Calu3 (cell line): ENCODE data around the gene PDE4B. TPM values are rescaled to one million over a fixed set of nuclear protein-coding genes. Genes with fewer than 3 reads are reported as not detected.

Experiments
- BruUV-seq: library from RNA; stranded (reverse); fragments of 400-500 nt; replicated peaks from 2 replicates; lab custom pipeline; 2021; lab: Mats Ljungman, UMichigan
- CTCF ChIA-PET: fragments of 300-600 bp; sonication (Branson Sonifier 250); formaldehyde crosslinking; loops from one replicate; lab custom pipeline; 2022; ENCODE audit warnings: antibody characterized with exemption; lab: Charles Lee
- DNase-seq: peaks from one replicate; pipeline ENCODE4 v3.0.0; 2022
- H3K27ac Mint-ChIP-seq: one replicate; pipeline ENCODE4 v1.8.0; 2022; ENCODE audit warnings: mixed read lengths; ENCODE audit not compliant: unreplicated experiment
- H3K27me3 Mint-ChIP-seq: one replicate; pipeline ENCODE4 v1.8.0; 2022; ENCODE audit warnings: mixed read lengths; ENCODE audit not compliant: unreplicated experiment
- H3K36me3 Mint-ChIP-seq: one replicate; pipeline ENCODE4 v1.8.0; 2022; ENCODE audit warnings: mild to moderate bottlenecking, moderate library complexity, mixed read lengths; ENCODE audit not compliant: insufficient read depth, unreplicated experiment
- H3K4me1 Mint-ChIP-seq: one replicate; pipeline ENCODE4 v1.8.0; 2022; ENCODE audit warnings: mild to moderate bottlenecking, low read depth, mixed read lengths; ENCODE audit not compliant: unreplicated experiment
- H3K4me3 Mint-ChIP-seq: one replicate; pipeline ENCODE4 v1.8.0; 2022; ENCODE audit warnings: mild to moderate bottlenecking, low read depth, moderate library complexity, mixed read lengths; ENCODE audit not compliant: unreplicated experiment
- H3K9me3 Mint-ChIP-seq: one replicate; pipeline ENCODE4 v1.8.0; 2022; ENCODE audit warnings: low read depth, mixed read lengths; ENCODE audit not compliant: unreplicated experiment
- intact Hi-C: fragments of 100-400 bp; cut with micrococcal nuclease; formaldehyde crosslinking; loops from one replicate; pipeline ENCODE4 v1.10.0; 2022; ENCODE audit not compliant: unreplicated experiment
- total RNA-seq: library from RNA; stranded (reverse); gene quantifications from 2 replicates; pipeline ENCODE4 v1.2.3, GENCODE V29; 2022
- TF ChIP-seq, protein P1 (sequence below): fragments of 200-600 bp; IDR thresholded peaks from one replicate; pipeline ENCODE4 v1.8.0; 2022; ENCODE audit warnings: antibody characterized with exemption; ENCODE audit not compliant: unreplicated experiment

Gene PDE4B
- total RNA-seq, 1 experiment from 2014 or later, result 2.9 TPM

DNA sequence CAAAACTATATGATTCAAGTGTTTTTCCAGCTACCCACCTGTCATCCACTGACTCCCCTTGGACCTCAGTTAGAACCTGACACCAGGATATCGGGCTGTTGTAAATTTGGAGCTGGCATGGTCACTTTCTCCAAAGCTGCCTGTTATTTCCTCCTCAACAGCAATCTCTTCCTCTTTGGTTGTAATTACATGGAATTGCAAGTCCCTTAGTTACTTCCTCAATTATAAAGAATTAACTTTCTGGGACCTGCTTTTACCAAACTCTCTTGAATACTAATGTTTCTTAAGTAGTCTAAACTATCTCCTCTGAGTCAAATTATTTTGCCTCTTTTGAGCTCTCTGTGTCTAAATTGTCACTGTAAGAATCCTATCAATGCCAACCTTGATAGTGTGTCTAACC lies 590.9 kb downstream of the PDE4B start:
- Mint-ChIP-seq H3K9me3 (peaks cover 5% of the 10 kb centered on the region), H3K27me3 (no peaks in the 10 kb centered on the region), H3K4me3 (no peak overlapping the region), H3K36me3 (no peaks in the 10 kb centered on the region), H3K4me1 (peaks cover 9% of the 10 kb centered on the region), H3K27ac (no peak overlapping the region)
- CTCF ChIA-PET, result no interaction called here
- TF ChIP-seq, protein P1, sequence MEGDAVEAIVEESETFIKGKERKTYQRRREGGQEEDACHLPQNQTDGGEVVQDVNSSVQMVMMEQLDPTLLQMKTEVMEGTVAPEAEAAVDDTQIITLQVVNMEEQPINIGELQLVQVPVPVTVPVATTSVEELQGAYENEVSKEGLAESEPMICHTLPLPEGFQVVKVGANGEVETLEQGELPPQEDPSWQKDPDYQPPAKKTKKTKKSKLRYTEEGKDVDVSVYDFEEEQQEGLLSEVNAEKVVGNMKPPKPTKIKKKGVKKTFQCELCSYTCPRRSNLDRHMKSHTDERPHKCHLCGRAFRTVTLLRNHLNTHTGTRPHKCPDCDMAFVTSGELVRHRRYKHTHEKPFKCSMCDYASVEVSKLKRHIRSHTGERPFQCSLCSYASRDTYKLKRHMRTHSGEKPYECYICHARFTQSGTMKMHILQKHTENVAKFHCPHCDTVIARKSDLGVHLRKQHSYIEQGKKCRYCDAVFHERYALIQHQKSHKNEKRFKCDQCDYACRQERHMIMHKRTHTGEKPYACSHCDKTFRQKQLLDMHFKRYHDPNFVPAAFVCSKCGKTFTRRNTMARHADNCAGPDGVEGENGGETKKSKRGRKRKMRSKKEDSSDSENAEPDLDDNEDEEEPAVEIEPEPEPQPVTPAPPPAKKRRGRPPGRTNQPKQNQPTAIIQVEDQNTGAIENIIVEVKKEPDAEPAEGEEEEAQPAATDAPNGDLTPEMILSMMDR, result no peak
- intact Hi-C loops, result no loop called here
- no peak for DNase-seq
- no TSS peak for BruUV-seq

DNA sequence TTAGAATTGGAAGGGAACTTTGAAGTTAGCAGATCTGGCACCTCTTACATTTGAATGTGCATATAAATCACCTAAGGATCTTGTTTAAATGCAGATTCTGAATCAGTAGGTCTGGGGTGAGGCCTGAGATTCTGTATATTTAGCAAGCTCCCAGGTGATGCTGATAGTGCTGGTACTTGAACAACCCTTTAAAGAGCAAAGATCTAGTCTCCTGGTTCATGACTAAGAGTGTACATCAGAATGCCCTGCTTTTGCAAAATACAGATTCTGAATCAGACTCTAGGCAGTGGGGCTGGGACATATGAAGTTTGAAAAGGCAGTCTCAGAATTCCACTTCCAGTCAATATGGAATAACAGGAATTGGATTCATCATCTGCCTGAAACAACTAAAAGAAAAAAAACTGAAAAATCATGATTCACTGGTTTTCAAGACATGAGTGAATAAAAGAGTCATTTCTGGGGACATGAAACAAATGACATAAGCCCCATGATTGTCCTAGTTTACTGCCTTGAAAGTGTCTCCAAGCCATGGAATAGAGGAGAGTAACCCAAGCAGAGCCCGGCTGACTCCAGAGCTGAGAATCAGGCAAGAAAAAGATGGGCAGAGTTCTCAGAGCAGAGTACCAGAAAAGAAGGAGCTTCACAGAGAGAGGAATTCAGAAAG lies 591.7 kb downstream of the PDE4B start:
- Mint-ChIP-seq H3K36me3 (no peaks in the 10 kb centered on the region), H3K9me3 (peaks cover 5% of the 10 kb centered on the region), H3K27ac (no peak overlapping the region), H3K4me1 (peaks cover 9% of the 10 kb centered on the region), H3K4me3 (no peak overlapping the region), H3K27me3 (no peaks in the 10 kb centered on the region)
- no peak for DNase-seq
- no TSS peak for BruUV-seq
- intact Hi-C loops, result no loop called here
- CTCF ChIA-PET, result no interaction called here
- TF ChIP-seq, protein P1, result no peak

DNA sequence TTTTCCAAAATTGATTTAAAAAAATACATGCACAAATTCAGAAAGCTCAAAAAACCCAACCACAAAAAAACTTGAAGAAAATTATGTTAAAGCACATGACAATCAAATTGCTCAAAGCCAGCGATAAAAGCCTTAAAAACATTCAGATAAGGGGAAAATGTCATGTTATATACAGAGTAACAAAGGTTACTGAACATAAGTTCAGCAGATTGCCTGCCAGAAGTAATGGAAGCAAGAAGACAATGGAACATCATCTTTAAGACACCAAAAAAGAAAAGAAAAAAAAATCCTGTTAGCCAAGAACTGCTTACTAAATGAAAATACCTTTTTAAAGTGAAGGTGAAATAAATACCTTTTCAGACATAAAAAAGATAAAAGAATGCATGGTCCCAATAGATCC lies 594.0 kb downstream of the PDE4B start:
- H3K4me3 Mint-ChIP-seq, result no peak overlapping the region
- peaks cover 8% of the 10 kb centered on the region for H3K9me3 Mint-ChIP-seq
- no peaks in the 10 kb centered on the region for H3K36me3 Mint-ChIP-seq

DNA sequence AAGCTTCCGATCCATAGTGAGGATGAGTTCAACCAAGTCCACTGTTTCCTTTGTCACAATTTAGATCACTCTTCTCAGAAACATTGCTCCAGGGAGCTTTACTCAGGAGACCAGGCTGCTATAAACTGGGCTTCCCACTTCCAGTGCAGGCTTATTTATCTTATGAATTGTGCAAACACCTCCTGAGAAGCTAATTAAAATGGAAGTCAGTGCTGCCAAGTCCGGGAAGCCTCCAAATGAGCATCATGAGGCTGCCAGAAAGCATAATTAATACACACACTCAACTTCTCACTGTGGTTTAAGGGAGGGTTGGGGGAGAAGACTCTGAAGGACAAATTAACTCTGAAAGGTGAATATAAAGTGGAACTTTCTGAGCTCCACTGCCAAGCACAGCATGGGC lies 596.2 kb downstream of the PDE4B start:
- intact Hi-C loops, result no loop called here
- no peak overlapping the region for H3K4me3 Mint-ChIP-seq
- H3K4me1 Mint-ChIP-seq, result no peaks in the 10 kb centered on the region
- no peaks in the 10 kb centered on the region for H3K27me3 Mint-ChIP-seq
- H3K9me3 Mint-ChIP-seq, result peaks cover 10% of the 10 kb centered on the region
- BruUV-seq, result no TSS peak
- TF ChIP-seq, protein P1, result no peak
- no peak for DNase-seq
- H3K27ac Mint-ChIP-seq, result no peak overlapping the region
- CTCF ChIA-PET, result interaction anchor here (1.2 kb wide), 1 partner anchor 91 kb away, joined by 3 read pairs; no protein-coding TSS in a partner anchor
- no peaks in the 10 kb centered on the region for H3K36me3 Mint-ChIP-seq

More for the DNA sequence above, 594.0 kb downstream of the PDE4B start:
- BruUV-seq, result no TSS peak
- TF ChIP-seq, protein P1, result no peak
- DNase-seq, result no peak
- no peaks in the 10 kb centered on the region for H3K27me3 Mint-ChIP-seq
- no peaks in the 10 kb centered on the region for H3K4me1 Mint-ChIP-seq
- H3K27ac Mint-ChIP-seq, result no peak overlapping the region
- intact Hi-C loops, result no loop called here
- CTCF ChIA-PET, result no interaction called here
